Activated CD4-positive, alpha-beta T cell treated with anti-CD3 and anti-CD28 coated beads, Interleukin-2, Interleukin-4, amounts not matched to agents 100 ng/mL and 50 ng/mL, durations not matched to agents 16 hours and 8 hours (primary cell): ENCODE results near the gene RAD51B.
"Not testable (repeated sequence)": the region's sequence is repeated elsewhere in the genome, so short reads cannot be mapped to it uniquely, and the experiment has no call there.

Source experiments
- DNase-seq: peaks from one replicate; pipeline ENCODE4 v3.0.0-alpha.2; 2020; ENCODE audit warnings: low spot score

Gene RAD51B

GRCh38 chr14:67984274-67984673 lies 164.7 kb downstream of the RAD51B start:
- DNase-seq, result no peak

- DNase-seq, result no peak
Observed at GRCh38 chr14:67986131-67986841, 166.7 kb downstream of the RAD51B start.

DNA sequence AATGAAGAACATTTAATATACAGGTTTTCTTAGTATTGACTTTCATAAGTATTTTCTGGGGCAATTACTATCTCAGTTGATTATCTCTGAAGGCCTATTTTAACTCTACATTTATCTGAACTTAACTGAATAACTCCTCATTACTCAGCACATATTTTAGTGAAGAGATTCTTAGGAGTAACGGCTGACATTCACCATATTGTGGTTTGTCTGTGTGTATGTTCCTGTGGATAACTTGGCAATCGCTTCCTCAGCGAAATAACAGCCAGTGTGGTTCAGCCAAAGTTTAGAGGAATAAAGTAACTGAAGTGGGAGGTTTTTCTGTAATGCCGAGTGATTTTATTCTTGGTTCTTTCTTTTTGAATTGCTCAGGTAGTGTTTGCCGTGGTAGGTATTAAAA lies 168.0 kb downstream of the RAD51B start:
- no peak for DNase-seq

- DNase-seq, result not testable (repeated sequence)
Observed at GRCh38 chr14:67988210-67988609, 168.6 kb downstream of the RAD51B start.

GRCh38 chr14:67990576-67990975 lies 171.0 kb downstream of the RAD51B start:
- no peak for DNase-seq

GRCh38 chr14:67994531-67994930 lies 175.0 kb downstream of the RAD51B start:
- DNase-seq, result no peak

DNA sequence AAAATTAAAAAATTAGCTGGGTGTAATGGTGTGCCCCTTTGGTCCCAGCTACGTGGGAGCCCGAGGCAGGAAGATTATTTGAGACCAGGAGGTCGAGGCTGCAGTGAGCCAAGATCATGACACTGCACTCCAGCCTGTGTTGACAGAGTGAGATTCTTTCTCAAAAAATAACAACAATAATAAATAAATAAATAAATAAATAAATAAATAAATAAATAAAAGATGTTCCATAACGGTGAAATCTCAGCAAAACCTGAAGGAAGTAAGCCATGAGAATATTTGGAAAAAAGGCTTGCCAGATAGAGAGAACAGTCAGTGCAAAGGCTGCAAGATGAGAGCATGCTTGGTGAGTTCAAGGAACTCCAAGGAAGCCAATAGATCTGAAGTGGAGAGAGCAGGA lies 176.7 kb downstream of the RAD51B start:
- DNase-seq, result no peak

GRCh38 chr14:67998834-67999233 lies 179.3 kb downstream of the RAD51B start:
- no peak for DNase-seq

GRCh38 chr14:67999290-67999689 lies 179.7 kb downstream of the RAD51B start:
- no peak for DNase-seq

- DNase-seq, result no peak
Observed at GRCh38 chr14:67999705-68000384, 180.3 kb downstream of the RAD51B start.

GRCh38 chr14:68000511-68000910 lies 180.9 kb downstream of the RAD51B start:
- no peak for DNase-seq

- DNase-seq, result no peak
Observed at GRCh38 chr14:68008491-68008890, 188.9 kb downstream of the RAD51B start.

DNA sequence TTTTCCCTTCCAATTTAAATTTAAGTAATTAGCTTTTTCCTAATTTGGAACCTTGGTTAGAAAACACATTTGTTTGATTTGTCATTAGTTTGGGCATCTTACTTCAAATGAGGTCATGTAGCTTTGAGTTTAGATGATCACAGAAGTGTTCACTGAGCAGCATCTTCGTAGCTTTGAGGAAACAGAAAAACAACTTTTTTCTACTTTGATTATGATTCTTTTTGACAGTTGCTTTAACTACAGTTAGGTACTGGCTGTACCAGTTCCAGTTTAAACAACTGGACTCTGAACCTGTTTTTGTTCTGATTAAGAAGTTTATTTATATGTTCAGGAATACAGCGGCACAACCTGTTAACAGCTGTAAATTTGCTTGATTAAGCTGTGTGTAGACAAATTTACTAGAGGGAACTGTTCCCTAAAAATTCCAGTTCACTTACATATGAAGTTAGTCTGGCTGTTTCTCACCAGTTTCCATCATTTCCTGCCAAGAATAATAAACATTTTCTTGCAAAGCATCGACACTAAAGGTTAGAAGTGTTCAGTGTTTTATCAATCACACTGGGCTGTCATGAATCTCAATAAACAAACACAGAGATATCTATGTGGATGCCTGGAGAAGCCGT lies 191.9 kb downstream of the RAD51B start:
- DNase-seq, result no peak

GRCh38 chr14:68012871-68013270 lies 193.3 kb downstream of the RAD51B start:
- no peak for DNase-seq

DNA sequence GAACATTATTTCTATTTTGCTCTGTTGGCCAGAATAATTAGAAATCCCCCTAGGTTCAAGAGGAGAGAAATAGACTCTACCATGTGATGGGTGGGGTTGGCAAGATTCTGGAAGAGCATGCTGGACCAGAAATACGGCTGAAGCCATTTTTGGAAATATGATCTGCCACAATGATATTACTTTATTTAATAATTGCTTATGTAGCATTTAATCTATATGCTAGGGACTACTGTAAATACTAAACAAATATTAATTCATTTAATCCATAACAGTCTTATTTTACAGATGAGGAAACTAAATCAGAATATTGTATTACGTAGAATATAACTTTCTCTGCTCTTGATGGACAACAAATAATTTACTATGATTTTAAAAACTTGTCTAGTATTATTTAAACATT lies 193.7 kb downstream of the RAD51B start:
- no peak for DNase-seq

GRCh38 chr14:68014771-68015170 lies 195.2 kb downstream of the RAD51B start:
- DNase-seq, result no peak

GRCh38 chr14:68015356-68016254 lies 196.0 kb downstream of the RAD51B start:
- no peak for DNase-seq

DNA sequence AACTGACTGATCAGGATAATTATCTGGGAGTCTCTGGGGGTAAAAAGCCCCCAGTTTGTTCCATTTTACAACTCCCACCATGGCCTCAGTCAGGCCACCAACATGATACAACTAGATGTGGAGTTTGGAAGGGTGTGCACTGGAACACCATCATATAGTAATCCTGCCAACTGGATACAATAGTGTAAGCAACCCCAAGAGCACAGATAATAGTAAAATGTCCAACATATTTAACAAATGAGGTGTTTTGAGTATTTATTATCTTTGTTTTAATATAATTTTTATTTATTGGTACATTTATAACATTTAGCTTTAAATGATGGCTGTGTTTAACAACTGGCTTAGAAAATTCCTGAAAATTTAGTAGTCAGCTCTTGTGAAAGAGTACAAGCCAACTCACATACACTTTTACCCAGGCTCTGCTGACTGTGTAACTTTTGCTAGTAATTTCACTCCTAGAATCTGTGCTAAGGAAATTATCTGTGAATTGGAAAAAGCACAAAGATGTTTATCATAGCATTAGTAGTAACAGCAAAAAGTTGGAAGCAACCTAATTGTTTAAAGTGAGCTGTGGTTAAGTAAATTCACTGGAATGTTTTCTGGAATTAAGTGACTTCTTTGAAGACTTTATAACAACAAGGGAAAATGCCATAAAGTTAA lies 196.8 kb downstream of the RAD51B start:
- DNase-seq, result no peak

DNA sequence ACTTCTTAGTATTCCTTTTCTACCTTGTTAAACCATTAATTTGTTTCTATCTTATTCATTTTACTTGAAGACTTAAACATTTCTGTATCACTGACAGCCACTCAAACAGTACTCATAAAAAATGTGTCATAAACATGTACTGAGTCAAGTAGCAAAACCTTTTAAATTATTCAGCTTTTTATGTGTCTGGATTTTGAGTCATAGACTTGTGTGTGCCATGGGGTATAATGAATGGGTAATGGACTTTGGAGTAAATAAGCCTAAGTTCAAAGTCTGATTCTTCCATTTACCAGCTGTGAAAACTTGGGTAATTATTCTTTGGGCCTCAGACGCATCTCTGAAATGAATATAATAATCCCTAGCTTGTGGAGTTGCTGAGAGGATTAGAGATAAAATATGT lies 199.0 kb downstream of the RAD51B start:
- DNase-seq, result no peak

- DNase-seq, result no peak
Observed at GRCh38 chr14:68020493-68020892, 200.9 kb downstream of the RAD51B start.

DNA sequence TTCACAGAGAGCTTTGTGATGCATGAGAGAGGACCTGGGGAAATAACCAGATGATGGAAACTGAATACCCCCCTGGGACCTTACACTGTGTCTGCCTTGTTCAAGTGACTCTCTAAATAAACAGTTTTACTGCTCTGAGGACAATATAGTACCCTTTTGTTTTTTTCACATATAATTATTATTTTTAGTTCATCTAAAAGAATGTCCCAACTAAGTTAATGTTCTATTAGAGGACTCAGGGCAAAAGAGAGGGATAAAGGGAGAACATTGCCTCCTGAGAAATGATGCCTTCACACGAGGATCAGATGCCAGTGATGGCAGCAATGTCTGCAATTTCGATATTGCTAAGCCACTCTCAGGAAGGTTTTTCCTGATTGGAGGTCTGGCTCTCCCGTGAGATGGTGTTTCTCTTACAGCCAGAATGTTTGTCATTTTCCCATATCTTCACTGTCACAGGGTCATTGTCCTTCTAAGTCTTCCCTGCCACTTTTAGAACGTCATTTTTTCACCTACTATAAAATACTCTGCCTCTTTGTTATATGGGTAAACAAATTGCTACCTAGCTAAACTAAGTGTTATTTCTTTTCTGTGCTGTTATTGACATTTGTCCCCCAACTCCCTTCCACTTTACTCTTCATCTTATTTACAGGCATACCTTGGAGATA lies 201.6 kb downstream of the RAD51B start:
- DNase-seq, result no peak
